Glutamatergic neuron (in vitro differentiated cells): Measurements from ENCODE around the gene XAF1. TPM values are rescaled to one million over a fixed set of nuclear protein-coding genes. Genes with fewer than 3 reads are reported as not detected.

ENCODE experiments used
- DNase-seq: peaks from one replicate; pipeline ENCODE4 v3.0.0; 2022
- H3K27ac Mint-ChIP-seq: one replicate; pipeline ENCODE4 v1.8.0; 2020; ENCODE audit warnings: mild to moderate bottlenecking, mixed read lengths, inconsistent platforms; ENCODE audit not compliant: unreplicated experiment
- H3K27me3 Mint-ChIP-seq: one replicate; pipeline ENCODE4 v1.8.0; 2020; ENCODE audit warnings: mild to moderate bottlenecking, moderate library complexity, mixed read lengths, inconsistent platforms; ENCODE audit not compliant: unreplicated experiment
- H3K36me3 Mint-ChIP-seq: one replicate; pipeline ENCODE4 v1.8.0; 2020; ENCODE audit warnings: mild to moderate bottlenecking, mixed read lengths, inconsistent platforms; ENCODE audit not compliant: unreplicated experiment
- H3K4me1 Mint-ChIP-seq: one replicate; pipeline ENCODE4 v1.8.0; 2020; ENCODE audit warnings: mild to moderate bottlenecking, low read depth, mixed read lengths, inconsistent platforms; ENCODE audit not compliant: unreplicated experiment
- H3K4me3 Mint-ChIP-seq: one replicate; pipeline ENCODE4 v1.8.0; 2020; ENCODE audit warnings: mild to moderate bottlenecking, mixed read lengths, inconsistent platforms; ENCODE audit not compliant: unreplicated experiment
- H3K9me3 Mint-ChIP-seq: one replicate; pipeline ENCODE4 v1.8.0; 2020; ENCODE audit warnings: mild to moderate bottlenecking, moderate library complexity, mixed read lengths, inconsistent platforms; ENCODE audit not compliant: unreplicated experiment
- total RNA-seq: library from RNA; stranded (reverse); fragmentation: NEBNext Ultra II Directional; extraction: Animal tissue kit (Norgen Biotek cat#: 25700); gene quantifications from one replicate; pipeline ENCODE4 v1.2.1, GENCODE V29; 2021; ENCODE audit not compliant: unreplicated experiment
- TF ChIP-seq, protein P1 (sequence below): fragments of 200-600 bp; sonication (generic); IDR thresholded peaks from one replicate; pipeline ENCODE4 v1.5.0; 2021; ENCODE audit not compliant: partially characterized antibody, unreplicated experiment

XAF1 gene
- total RNA-seq, 1 donor from 2014 or later: not detected

- H3K36me3 Mint-ChIP-seq: peaks cover 5% of the 10 kb centered on the region
- H3K9me3 Mint-ChIP-seq: peaks cover 8% of the 10 kb centered on the region
- no peaks in the 10 kb centered on the region for H3K4me1 Mint-ChIP-seq
- peak; percentile 70 for DNase-seq
- peak within 1 kb of the TSS; percentile 88 for H3K4me3 Mint-ChIP-seq
- peaks cover 22% of the 10 kb centered on the region for H3K27me3 Mint-ChIP-seq
- TF ChIP-seq, protein P1, sequence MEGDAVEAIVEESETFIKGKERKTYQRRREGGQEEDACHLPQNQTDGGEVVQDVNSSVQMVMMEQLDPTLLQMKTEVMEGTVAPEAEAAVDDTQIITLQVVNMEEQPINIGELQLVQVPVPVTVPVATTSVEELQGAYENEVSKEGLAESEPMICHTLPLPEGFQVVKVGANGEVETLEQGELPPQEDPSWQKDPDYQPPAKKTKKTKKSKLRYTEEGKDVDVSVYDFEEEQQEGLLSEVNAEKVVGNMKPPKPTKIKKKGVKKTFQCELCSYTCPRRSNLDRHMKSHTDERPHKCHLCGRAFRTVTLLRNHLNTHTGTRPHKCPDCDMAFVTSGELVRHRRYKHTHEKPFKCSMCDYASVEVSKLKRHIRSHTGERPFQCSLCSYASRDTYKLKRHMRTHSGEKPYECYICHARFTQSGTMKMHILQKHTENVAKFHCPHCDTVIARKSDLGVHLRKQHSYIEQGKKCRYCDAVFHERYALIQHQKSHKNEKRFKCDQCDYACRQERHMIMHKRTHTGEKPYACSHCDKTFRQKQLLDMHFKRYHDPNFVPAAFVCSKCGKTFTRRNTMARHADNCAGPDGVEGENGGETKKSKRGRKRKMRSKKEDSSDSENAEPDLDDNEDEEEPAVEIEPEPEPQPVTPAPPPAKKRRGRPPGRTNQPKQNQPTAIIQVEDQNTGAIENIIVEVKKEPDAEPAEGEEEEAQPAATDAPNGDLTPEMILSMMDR: peak; percentile 55
- no peak within 1 kb of the TSS for H3K27ac Mint-ChIP-seq
Observed at GRCh38 chr17:6713130-6713917, 42.5 kb upstream of the XAF1 start, which contains the start of gene SLC13A5. Gene SLC13A5 (minus strand): TSS chr17:6713369. CDS start chr17:6713333, 36 bp downstream.

DNA sequence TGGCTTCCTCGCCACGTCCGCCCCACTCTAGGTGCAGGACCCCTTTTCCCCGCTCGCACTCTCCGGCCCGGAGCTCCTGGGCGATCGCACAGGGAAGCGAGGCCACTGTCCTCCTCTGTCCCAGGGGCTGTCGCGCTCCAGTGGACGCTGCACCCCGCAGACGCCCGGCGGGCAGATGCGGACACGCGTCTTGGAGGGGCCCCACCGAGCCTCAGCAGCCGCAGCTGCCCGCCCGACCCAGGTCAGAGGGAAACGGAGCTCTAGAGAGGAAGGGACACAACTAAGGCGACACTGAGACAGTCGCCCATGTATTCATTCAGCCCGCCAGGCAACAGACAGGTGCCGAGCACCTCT, 42.0 kb upstream of the XAF1 start:
- peak overlapping the region; percentile 82 for H3K4me3 Mint-ChIP-seq
- peak; percentile 38 for DNase-seq
- peaks cover 8% of the 10 kb centered on the region for H3K9me3 Mint-ChIP-seq
- peaks cover 22% of the 10 kb centered on the region for H3K27me3 Mint-ChIP-seq
- no peaks in the 10 kb centered on the region for H3K4me1 Mint-ChIP-seq
- peaks cover 5% of the 10 kb centered on the region for H3K36me3 Mint-ChIP-seq
- H3K27ac Mint-ChIP-seq: no peak overlapping the region
- TF ChIP-seq, protein P1: no peak

GRCh38 chr17:6714315-6714874, 41.5 kb upstream of the XAF1 start:
- H3K27me3 Mint-ChIP-seq: peaks cover 22% of the 10 kb centered on the region
- peaks cover 5% of the 10 kb centered on the region for H3K36me3 Mint-ChIP-seq
- no peaks in the 10 kb centered on the region for H3K4me1 Mint-ChIP-seq
- peaks cover 8% of the 10 kb centered on the region for H3K9me3 Mint-ChIP-seq
- DNase-seq: no peak
- no peak overlapping the region for H3K27ac Mint-ChIP-seq
- H3K4me3 Mint-ChIP-seq: peak overlapping the region; percentile 82
- TF ChIP-seq, protein P1: no peak

- TF ChIP-seq, protein P1: no peak
- no peak overlapping the region for H3K4me3 Mint-ChIP-seq
- H3K27ac Mint-ChIP-seq: no peak overlapping the region
- no peaks in the 10 kb centered on the region for H3K36me3 Mint-ChIP-seq
- H3K27me3 Mint-ChIP-seq: peaks cover 19% of the 10 kb centered on the region
- peaks cover 5% of the 10 kb centered on the region for H3K9me3 Mint-ChIP-seq
- no peaks in the 10 kb centered on the region for H3K4me1 Mint-ChIP-seq
- DNase-seq: no peak
Observed at GRCh38 chr17:6716736-6717135, 39.1 kb upstream of the XAF1 start.

GRCh38 chr17:6721744-6722143, 34.1 kb upstream of the XAF1 start:
- H3K27me3 Mint-ChIP-seq: peaks cover 15% of the 10 kb centered on the region
- no peaks in the 10 kb centered on the region for H3K9me3 Mint-ChIP-seq
- no peak for DNase-seq
- TF ChIP-seq, protein P1: no peak
- H3K4me3 Mint-ChIP-seq: no peak overlapping the region
- no peaks in the 10 kb centered on the region for H3K4me1 Mint-ChIP-seq
- H3K36me3 Mint-ChIP-seq: no peaks in the 10 kb centered on the region
- no peak overlapping the region for H3K27ac Mint-ChIP-seq
